Hypothalamus (tissue), 51 donors: ENCODE data around the gene RELA.
"Not testable (repeated sequence)": the region's sequence is repeated elsewhere in the genome, so short reads cannot be mapped to it uniquely, and the experiment has no call there.

Experiments used
- DNase-seq, 51 donors: peaks; one replicate each; lab custom pipeline; 2025; lab: John Stamatoyannopoulos, UW

Gene RELA

DNA sequence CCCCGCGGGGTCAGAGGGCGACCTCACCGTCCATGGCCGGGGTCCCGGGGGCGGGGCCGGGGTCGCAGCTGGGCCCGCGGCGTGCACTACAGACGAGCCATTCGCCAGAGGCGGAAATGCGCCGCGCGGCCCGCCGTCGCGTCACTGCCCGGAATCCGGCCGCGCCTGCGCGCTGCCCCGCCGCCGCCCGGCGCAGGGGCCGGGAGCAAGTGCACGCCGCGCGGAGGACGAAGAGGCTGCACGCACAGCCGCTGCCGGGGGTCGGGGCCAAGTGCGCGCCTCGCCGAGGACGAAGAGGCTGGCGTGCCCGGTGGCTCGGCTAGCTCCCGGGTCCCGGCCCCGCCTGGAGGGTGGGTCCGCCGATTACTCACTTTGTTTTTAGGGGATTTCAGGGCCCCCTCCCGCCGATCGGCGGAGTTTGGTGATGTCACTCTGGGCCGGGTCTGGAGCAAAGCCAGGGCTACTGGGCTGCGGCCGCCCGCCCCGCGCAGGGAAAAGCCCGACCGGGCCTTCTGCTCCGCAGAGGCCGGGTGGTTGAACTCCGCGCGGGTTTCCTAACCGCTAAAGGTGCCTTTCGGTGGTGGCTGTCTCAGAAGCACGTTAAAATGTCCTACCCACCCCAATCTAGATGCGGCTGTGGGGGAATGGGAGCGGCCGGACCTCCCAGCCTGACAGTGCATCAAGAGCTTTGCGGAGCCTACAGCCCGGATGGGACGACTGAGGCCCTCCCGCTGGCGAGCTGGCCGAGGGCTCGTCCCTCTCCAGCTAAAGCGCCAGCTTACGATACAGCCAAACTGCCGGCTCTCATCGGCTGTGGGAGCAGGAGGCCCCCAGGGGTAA lies at the start of gene RELA:
RELA (minus strand) TSS at position 118 of the 840 bp plus-strand sequence; CDS start at position 34, 84 bp downstream.
- DNase-seq: peak; percentile 56 to 99 (median 93)

DNA sequence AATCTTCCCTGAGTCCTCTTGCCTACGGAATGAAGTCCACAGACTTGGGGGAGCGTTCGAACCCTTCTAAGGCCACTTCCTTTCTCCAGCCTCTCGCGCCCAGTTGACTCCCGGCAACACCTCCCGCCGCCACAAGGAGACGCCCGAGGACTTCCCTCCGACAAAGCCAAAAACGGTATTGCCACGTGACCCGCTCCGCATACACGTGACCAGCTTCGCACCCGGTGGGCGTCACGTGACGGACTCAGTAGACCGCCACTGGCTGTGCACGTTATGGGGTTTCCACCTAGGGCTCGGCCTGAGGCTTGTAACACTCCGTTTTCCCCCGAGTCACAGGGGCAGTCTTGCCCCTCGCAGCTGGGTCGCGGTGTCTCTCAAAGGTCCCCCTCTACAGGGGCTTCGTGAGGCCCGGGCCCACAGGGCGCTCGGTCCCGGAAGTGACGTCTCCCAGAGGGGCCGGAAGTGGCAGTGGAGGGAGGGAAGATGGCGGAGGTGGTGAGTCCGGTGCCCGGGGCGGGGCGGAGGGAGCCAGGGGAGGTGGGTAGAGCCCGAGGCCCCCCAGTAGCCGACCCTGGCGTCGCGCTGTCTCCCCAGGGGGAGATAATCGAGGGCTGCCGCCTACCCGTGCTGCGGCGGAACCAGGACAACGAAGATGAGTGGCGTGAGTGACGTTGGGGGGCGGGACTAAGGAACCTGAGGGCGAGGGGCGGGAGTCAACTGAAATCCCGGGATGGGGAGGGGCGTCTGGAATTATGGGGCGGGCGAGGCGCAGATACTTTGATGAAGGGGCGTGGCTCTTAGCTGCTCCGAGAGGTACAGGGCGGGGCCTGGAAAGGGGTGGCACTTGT lies 49.3 kb upstream of the RELA start, which contains the start of gene KAT5:
KAT5 (plus strand) TSS at position 468 of the 848 bp plus-strand sequence; CDS start at position 484, 16 bp downstream.
- peak; percentile 86 to 100 (median 98) for DNase-seq

- no peak for DNase-seq
Measured at GRCh38 chr11:65710421-65710820, 47.7 kb upstream of the RELA start.

- no peak for DNase-seq
Measured at GRCh38 chr11:65709661-65710060, 46.9 kb upstream of the RELA start.

DNA sequence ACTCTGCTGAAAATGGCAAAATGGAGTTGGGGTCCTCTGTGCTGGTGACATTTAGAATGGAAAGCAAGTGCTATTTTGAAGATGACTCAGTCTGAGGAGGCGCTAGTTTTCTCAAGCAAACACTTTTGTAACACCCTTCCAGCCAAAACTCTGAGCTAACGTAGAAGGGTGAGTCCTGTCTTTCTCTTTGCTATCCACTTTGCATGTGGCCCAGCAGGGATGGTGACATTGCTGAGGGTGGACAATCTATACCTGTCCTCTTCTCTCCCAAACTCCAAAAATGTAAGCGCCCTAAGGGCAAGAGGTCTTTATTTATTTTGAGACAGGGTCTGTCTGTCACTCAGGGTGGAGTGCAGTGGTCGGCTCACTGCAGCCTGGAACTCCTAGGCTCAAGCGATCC lies 45.7 kb upstream of the RELA start:
- DNase-seq: no peak

- DNase-seq: not testable (repeated sequence)
Measured at GRCh38 chr11:65707002-65707401, 44.3 kb upstream of the RELA start.

DNA sequence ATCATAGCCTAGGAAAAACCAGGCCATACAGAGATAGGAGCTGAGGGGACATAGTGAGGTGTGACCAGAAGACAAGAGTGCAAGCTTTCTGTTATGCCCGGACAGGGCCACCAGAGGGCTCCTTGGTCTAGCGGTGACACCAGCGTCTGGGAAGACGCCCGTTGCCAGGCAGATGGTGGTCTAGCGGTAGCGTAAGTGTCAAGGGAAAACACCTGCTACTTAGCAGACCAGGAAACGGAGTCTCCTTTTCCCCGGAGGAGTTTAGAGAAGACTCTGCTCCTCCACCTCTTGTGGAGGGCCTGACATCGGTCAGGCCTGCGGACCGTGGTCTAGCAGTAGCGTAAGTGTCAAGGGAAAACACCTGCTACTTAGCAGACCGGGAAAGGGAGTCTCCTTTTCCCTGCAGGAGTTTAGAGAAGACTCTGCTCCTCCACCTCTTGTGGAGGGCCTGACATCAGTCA lies 43.6 kb upstream of the RELA start:
- DNase-seq: peak in 33 of 51 donors; percentile 8 to 83 (median 47)

GRCh38 chr11:65703846-65704245 lies 41.1 kb upstream of the RELA start:
- no peak for DNase-seq

DNA sequence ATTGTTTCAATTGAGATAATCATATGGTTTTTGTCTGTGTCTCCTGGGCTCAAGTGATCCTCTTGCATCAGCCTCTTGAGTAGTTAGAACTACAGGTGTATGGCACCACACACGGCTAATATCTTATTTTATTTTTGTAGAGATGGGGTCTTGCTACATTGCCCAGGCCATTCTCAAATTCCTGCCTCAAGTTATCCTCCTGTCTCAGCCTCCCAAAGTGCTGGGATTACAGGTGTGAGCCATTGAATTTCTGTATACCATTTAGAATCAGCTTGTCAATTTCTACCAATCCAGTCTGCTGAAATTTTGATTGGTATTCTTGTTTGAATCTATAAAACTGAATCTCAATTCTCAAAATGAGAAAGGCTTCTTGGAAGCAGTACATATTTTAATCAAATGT lies 39.0 kb upstream of the RELA start:
- no peak for DNase-seq

GRCh38 chr11:65700399-65700798 lies 37.7 kb upstream of the RELA start:
- no peak for DNase-seq

DNA sequence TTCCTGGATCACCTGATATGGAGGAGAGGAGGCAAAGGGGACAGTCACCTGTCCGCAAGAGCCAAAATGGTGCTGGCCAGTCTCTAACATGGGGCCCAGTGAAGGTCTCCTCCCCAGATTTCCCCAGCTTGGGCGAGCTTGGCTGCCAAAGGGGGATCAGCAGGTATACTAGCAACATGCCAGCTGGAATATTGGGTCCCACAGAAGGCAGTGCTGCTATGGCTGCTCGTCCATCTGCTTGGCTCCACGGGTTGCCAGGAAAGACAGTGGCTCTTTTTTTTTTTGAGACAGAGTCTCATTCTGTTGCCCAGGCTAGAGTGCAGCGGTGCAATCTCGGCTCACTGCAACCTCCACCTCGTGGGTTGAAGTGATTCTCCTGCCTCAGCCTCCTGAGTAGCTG lies 36.6 kb upstream of the RELA start:
- DNase-seq: peak in 3 of 51 donors; percentile 4 to 17 (median 8)

DNA sequence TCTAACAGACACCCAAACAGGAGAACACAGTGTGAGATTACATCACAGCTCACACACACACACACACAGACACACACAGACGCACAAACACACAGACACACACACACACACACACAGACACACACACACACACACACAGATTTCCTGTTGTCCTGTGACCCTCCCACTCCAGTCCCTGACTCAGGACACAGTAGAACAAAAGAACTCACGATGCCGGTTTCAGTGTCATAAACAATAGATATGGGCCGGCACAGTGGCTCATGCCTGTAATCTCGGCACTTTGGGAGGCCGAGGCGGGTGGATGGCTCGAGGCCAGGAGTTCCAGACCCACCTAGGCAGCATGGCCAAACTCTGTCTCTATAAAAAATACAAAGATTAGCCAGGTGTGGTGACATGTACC lies 35.5 kb upstream of the RELA start:
- DNase-seq: peak in 1 of 51 donors; percentile 18

GRCh38 chr11:65696802-65697552 lies 34.3 kb upstream of the RELA start:
- no peak for DNase-seq

GRCh38 chr11:65695459-65696241 lies 32.9 kb upstream of the RELA start:
- peak in 23 of 51 donors; percentile 15 to 78 (median 42) for DNase-seq

- no peak for DNase-seq
Measured at GRCh38 chr11:65692367-65692766, 29.7 kb upstream of the RELA start.

DNA sequence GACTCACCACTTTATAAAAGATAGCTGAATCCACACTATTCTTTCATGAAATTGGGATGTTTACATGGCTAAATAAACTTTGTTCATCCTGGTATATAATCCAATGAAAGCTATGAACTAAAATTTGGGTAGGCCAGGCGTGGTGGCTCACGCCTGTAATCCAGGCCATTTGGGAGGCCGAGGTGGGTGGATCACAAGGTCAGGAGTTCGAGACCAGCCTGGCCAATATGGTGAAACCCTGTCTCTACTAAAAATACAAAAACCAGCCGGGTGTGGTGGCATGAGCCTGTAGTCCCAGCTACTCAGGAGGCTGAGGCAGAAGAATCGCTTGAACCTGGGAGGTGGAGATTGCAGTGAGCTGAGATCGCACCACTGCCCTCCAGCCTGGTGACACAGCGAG lies 29.1 kb upstream of the RELA start:
- DNase-seq: not testable (repeated sequence)

DNA sequence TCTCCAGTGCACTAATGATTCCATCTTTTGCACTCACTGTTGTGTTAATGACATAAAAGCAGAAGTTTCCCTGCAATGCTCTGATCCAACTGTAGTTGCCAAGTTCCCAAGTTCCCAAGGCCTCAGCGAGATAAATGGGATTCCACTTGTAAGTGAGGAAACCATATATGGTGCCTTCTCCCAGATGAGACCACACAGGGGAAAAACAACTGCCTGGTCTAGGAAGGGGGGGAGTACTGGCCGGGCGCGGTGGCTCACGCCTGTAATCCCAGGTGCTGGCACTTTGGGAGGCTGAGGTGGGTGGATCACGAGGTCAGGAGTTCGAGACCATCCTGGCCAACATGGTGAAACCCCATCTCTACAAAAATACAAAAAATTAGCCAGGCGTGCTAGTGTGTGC lies 23.3 kb upstream of the RELA start:
- DNase-seq: no peak

DNA sequence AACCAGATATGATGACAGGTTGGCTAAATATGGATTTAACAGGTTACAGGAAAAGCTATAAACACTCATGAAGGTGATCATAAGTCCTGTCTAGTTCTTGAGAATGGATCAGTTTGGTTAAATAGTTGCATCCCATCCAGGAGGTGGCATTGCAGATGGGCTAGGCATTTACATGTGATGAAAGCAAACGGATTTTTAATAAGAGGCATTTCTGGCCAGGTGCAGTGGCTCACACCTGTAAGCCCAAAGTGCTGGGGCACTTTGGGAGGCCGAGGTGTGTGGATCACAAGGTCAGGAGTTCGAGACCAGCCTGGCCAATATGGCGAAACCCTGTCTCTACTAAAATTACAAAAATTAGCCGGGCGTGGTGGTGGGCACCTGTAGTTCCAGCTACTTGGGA lies 20.8 kb upstream of the RELA start:
- not testable (repeated sequence) for DNase-seq

GRCh38 chr11:65680192-65680743 lies 17.6 kb upstream of the RELA start:
- DNase-seq: no peak
